NCI-H1048 (cell line): Measurements from ENCODE around the gene ALB.

Source experiments
- DNase-seq: peaks from one replicate; lab custom pipeline; 2025; lab: John Stamatoyannopoulos, UW

ALB gene

GRCh38 chr4:73451981-73452747 is 48.1 kb downstream of the ALB start:
- no peak for DNase-seq

DNA sequence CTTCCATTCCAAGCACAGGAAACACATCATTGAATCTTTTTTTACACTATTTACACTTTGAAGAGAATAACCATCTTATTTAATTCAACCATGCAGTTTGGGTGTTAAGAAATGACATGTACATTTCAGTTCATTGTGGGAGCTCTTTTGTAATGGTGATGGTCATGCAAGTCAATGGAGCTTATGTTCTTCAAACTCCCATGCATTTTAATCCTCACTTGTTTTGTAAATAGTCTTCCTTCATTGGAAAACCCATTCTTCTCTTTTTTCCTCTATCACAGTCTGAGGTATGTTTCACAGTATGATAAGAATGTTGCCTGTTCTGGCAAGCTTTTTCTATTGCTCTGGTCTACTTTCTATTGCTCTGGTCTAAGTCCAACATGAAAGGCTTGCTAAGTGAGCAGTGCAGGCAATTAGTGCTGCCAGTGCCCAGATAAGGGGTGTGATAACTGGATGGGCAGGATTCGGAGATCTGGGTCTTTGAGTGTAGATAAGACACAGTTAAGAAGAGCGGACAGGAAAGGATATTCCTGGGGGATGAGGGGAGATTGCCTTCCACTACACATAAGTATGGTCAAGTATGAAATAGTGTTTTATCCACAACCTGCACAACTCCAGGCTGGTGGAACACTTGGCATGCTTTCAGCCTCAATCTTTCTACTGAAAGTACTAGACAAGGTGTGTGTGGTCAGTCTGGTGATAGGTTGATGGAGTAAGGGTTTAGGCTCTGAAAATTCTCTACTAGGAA is 49.0 kb downstream of the ALB start:
- DNase-seq = no peak

DNA sequence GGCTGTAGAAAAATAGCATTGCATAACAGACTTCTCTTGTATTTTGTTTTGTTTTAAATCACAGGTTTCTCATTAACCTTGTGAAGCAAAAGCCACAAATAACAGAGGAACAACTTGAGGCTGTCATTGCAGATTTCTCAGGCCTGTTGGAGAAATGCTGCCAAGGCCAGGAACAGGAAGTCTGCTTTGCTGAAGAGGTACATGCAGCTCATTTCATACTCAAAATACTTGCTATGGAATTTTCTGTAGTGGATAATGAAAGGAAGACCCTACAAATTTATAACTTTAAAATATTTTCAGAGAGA is 49.6 kb downstream of the ALB start:
- DNase-seq = no peak

DNA sequence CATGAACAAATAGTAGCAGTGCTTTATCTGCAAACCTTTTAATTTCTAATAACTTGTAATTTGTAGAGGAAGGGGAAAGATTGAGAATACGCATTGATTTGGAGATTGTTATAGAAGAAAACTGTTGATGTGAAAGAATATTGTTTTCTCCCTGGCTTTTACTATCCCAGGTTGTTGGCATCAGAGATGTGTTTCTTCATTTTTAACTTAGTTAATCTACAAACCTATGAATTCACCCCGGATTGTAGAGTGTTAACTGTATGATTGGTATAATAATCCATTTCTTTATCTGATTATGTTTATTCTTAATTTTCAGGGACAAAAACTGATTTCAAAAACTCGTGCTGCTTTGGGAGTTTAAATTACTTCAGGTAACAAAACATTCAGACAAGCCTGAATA is 50.8 kb downstream of the ALB start:
- DNase-seq = no peak

DNA sequence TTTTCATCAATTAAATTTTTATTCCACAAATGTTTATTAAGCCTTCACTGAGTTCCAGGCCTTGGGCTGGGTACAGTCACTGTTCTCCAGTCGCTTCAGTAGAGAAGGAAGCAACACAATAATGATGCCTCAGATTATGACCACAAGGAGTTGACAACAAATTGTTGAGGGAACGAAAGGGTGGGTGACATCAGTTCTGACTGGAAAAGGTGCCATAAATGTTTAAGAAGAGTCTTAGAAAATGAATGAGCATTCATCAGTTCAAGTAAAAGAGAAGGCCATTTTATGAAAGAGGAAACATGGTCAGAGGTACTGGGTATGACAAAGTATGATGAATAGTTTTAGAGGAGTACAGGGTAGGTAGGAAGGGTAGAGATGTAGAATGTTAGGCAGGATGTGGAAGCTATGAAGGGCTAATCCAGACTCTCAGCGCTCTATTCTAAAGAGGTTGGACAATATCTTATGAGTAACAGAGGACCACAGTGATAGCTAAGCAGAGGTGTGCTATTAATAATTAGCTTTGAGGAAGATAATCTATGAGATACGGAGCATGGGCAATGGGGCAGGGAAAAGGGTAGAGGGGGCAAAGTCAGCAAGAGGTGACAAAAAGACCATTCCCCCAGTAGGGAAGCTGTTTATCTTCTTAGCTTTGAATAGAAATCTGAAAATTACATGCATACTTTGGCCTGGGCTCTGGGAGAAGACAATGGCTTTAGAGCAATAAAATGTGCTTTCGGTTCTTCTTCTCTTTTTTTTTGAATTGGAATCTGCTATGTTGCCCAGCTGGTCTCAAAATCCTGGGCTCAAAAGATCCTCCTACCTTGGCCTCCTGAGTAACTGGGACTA is 52.3 kb downstream of the ALB start:
- no peak for DNase-seq

- DNase-seq = no peak
Observed at GRCh38 chr4:73458184-73459047, 54.3 kb downstream of the ALB start.

- no peak for DNase-seq
Observed at GRCh38 chr4:73459048-73459421, 54.9 kb downstream of the ALB start.

DNA sequence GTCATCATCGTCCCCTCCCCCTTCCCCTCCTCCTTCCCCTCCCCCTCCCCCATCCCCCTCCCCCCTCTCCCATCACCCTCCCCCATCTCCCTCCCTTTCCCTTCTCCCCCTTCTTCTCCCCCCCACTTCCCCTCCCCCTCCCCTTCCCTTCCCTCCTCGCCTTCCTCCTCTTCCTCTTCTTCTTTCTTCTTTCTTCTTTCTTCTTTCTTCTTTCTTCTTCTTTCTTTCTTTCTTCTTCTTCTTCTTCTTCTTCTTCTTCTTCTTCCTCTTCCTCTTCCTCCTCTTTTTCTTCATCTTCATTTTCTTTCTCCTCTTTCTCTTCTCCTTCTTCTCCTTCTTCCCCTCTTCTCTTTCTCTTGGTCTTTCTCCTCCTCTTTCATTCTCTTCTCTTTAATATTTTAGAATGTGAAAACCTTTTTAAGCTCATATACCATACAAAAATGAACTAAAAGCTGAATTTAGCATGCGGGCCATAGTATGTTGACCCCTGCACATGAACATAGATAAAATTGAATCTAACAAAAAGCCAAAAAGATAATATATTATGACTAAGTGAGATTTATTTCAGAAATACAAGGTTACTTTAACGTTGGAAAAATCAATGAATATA is 56.9 kb downstream of the ALB start:
- DNase-seq = no peak

GRCh38 chr4:73468170-73468569 is 64.1 kb downstream of the ALB start:
- no peak for DNase-seq

DNA sequence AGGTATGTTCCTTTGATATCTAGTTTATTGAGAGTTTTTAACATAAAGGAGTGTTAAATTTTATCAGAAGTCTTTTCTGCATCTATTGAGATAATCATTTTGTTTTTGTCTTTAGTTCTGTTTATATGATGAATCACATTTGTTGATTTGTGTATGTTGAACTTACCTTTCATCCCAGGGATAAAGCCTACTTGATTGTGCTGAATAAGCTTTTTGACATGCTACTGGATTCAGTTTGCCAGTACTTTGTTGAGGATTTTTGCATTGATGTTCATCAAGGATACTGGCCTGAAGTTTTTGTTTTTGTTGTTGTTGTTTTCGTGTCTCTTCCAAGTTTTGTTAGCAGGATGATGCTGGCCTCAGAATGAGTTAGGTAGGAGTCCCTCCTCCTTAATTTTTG is 66.6 kb downstream of the ALB start:
- no peak for DNase-seq
